GM21528 (cell line): ENCODE measurements around the gene ATMIN.

Experiments
- ATAC-seq: cut with Tn5 transposase; IDR thresholded peaks from one replicate; pipeline ENCODE4 v1.9.1; 2021; ENCODE audit warnings: mild to moderate bottlenecking, moderate library complexity; ENCODE audit not compliant: unreplicated experiment, low FRiP score

The ATMIN gene

GRCh38 chr16:81061871-81062608 is 26.4 kb downstream of the ATMIN start:
- no peak for ATAC-seq

GRCh38 chr16:81066681-81067080 is 31.0 kb downstream of the ATMIN start:
- ATAC-seq, result no peak

GRCh38 chr16:81067166-81067565 is 31.5 kb downstream of the ATMIN start:
- ATAC-seq, result no peak

- no peak for ATAC-seq
These were observed 33.4 kb downstream of the ATMIN start for GRCh38 chr16:81069063-81069462.

- no peak for ATAC-seq
These were observed 35.3 kb downstream of the ATMIN start for GRCh38 chr16:81070979-81071378.

- no peak for ATAC-seq
These were observed 36.2 kb downstream of the ATMIN start for GRCh38 chr16:81071805-81072204.

- ATAC-seq, result no peak
These were observed 38.1 kb downstream of the ATMIN start for GRCh38 chr16:81073560-81074330.

GRCh38 chr16:81076566-81077075 is 41.0 kb downstream of the ATMIN start:
- ATAC-seq, result peak; percentile 93

GRCh38 chr16:81077076-81077940 is 41.7 kb downstream of the ATMIN start, which contains the start of gene C16orf46:
TSS of gene C16orf46 (minus strand) at chr16:81077238. CDS start at chr16:81063955, 13,283 bp downstream.
- ATAC-seq, result peak; percentile 97

GRCh38 chr16:81080233-81080632 is 44.6 kb downstream of the ATMIN start:
- ATAC-seq, result no peak

- ATAC-seq, result no peak
These were observed 45.4 kb downstream of the ATMIN start for GRCh38 chr16:81081014-81081413.

- no peak for ATAC-seq
These were observed 53.2 kb downstream of the ATMIN start for GRCh38 chr16:81088836-81089235.

GRCh38 chr16:81094771-81095251 is 59.2 kb downstream of the ATMIN start:
- no peak for ATAC-seq

GRCh38 chr16:81095653-81095952 is 60.0 kb downstream of the ATMIN start:
- ATAC-seq, result peak; percentile 13

- peak; percentile 98 for ATAC-seq
These were observed 60.5 kb downstream of the ATMIN start, which contains the start of gene GCSH for GRCh38 chr16:81095953-81096714. TSS of gene GCSH (minus strand) at chr16:81096395. CDS start at chr16:81096278, 117 bp downstream.

- ATAC-seq, result no peak
These were observed 61.1 kb downstream of the ATMIN start for GRCh38 chr16:81096715-81097208.
